Glutamatergic neuron (in vitro differentiated cells): ENCODE results near the gene PCDHGA5. TPM values are rescaled to one million over a fixed set of nuclear protein-coding genes. Genes with fewer than 3 reads are reported as not detected.

Experiments used
- DNase-seq: peaks from one replicate; pipeline ENCODE4 v3.0.0; 2022
- H3K27ac Mint-ChIP-seq: one replicate; pipeline ENCODE4 v1.8.0; 2020; ENCODE audit warnings: mild to moderate bottlenecking, mixed read lengths, inconsistent platforms; ENCODE audit not compliant: unreplicated experiment
- H3K27me3 Mint-ChIP-seq: one replicate; pipeline ENCODE4 v1.8.0; 2020; ENCODE audit warnings: mild to moderate bottlenecking, moderate library complexity, mixed read lengths, inconsistent platforms; ENCODE audit not compliant: unreplicated experiment
- H3K36me3 Mint-ChIP-seq: one replicate; pipeline ENCODE4 v1.8.0; 2020; ENCODE audit warnings: mild to moderate bottlenecking, mixed read lengths, inconsistent platforms; ENCODE audit not compliant: unreplicated experiment
- H3K4me1 Mint-ChIP-seq: one replicate; pipeline ENCODE4 v1.8.0; 2020; ENCODE audit warnings: mild to moderate bottlenecking, low read depth, mixed read lengths, inconsistent platforms; ENCODE audit not compliant: unreplicated experiment
- H3K4me3 Mint-ChIP-seq: one replicate; pipeline ENCODE4 v1.8.0; 2020; ENCODE audit warnings: mild to moderate bottlenecking, mixed read lengths, inconsistent platforms; ENCODE audit not compliant: unreplicated experiment
- H3K9me3 Mint-ChIP-seq: one replicate; pipeline ENCODE4 v1.8.0; 2020; ENCODE audit warnings: mild to moderate bottlenecking, moderate library complexity, mixed read lengths, inconsistent platforms; ENCODE audit not compliant: unreplicated experiment
- total RNA-seq: library from RNA; stranded (reverse); fragmentation: NEBNext Ultra II Directional; extraction: Animal tissue kit (Norgen Biotek cat#: 25700); gene quantifications from one replicate; pipeline ENCODE4 v1.2.1, GENCODE V29; 2021; ENCODE audit not compliant: unreplicated experiment
- TF ChIP-seq, protein P1 (sequence below): fragments of 200-600 bp; sonication (generic); IDR thresholded peaks from one replicate; pipeline ENCODE4 v1.5.0; 2021; ENCODE audit not compliant: partially characterized antibody, unreplicated experiment

PCDHGA5 gene
- total RNA-seq, 1 donor from 2014 or later = 4.6 TPM

GRCh38 chr5:141355641-141356040 lies 8.3 kb upstream of the PCDHGA5 start:
- Mint-ChIP-seq H3K27me3 (peaks cover 14% of the 10 kb centered on the region), H3K27ac (no peak overlapping the region), H3K4me1 (no peaks in the 10 kb centered on the region), H3K4me3 (no peak overlapping the region), H3K36me3 (peaks cover 52% of the 10 kb centered on the region), H3K9me3 (peaks cover 27% of the 10 kb centered on the region)
- TF ChIP-seq, protein P1, sequence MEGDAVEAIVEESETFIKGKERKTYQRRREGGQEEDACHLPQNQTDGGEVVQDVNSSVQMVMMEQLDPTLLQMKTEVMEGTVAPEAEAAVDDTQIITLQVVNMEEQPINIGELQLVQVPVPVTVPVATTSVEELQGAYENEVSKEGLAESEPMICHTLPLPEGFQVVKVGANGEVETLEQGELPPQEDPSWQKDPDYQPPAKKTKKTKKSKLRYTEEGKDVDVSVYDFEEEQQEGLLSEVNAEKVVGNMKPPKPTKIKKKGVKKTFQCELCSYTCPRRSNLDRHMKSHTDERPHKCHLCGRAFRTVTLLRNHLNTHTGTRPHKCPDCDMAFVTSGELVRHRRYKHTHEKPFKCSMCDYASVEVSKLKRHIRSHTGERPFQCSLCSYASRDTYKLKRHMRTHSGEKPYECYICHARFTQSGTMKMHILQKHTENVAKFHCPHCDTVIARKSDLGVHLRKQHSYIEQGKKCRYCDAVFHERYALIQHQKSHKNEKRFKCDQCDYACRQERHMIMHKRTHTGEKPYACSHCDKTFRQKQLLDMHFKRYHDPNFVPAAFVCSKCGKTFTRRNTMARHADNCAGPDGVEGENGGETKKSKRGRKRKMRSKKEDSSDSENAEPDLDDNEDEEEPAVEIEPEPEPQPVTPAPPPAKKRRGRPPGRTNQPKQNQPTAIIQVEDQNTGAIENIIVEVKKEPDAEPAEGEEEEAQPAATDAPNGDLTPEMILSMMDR = no peak
- no peak for DNase-seq

- no peak overlapping the region for H3K27ac Mint-ChIP-seq
- DNase-seq = no peak
- H3K4me1 Mint-ChIP-seq = no peaks in the 10 kb centered on the region
- TF ChIP-seq, protein P1 = no peak
- peaks cover 56% of the 10 kb centered on the region for H3K36me3 Mint-ChIP-seq
- no peak overlapping the region for H3K4me3 Mint-ChIP-seq
- peaks cover 17% of the 10 kb centered on the region for H3K27me3 Mint-ChIP-seq
- H3K9me3 Mint-ChIP-seq = peaks cover 32% of the 10 kb centered on the region
Observed at GRCh38 chr5:141356133-141356532, 7.8 kb upstream of the PCDHGA5 start.

- Mint-ChIP-seq H3K27ac (no peak overlapping the region), H3K4me1 (no peaks in the 10 kb centered on the region), H3K4me3 (no peak overlapping the region), H3K9me3 (peaks cover 34% of the 10 kb centered on the region), H3K27me3 (peaks cover 20% of the 10 kb centered on the region), H3K36me3 (peaks cover 55% of the 10 kb centered on the region)
- DNase-seq = no peak
- TF ChIP-seq, protein P1 = no peak
Observed at GRCh38 chr5:141356950-141357349, 7.0 kb upstream of the PCDHGA5 start.

- peaks cover 56% of the 10 kb centered on the region for H3K36me3 Mint-ChIP-seq
- peaks cover 34% of the 10 kb centered on the region for H3K9me3 Mint-ChIP-seq
- DNase-seq = no peak
- no peak within 1 kb of the TSS for H3K27ac Mint-ChIP-seq
- TF ChIP-seq, protein P1 = no peak
- no peak within 1 kb of the TSS for H3K4me3 Mint-ChIP-seq
- H3K27me3 Mint-ChIP-seq = peaks cover 14% of the 10 kb centered on the region
- no peaks in the 10 kb centered on the region for H3K4me1 Mint-ChIP-seq
Observed at GRCh38 chr5:141359790-141360426, 4.1 kb upstream of the PCDHGA5 start, which contains the start of gene PCDHGB2. Gene PCDHGB2 (plus strand): TSS chr5:141359994. CDS start chr5:141360136, 142 bp downstream.

GRCh38 chr5:141360685-141361084 lies 3.3 kb upstream of the PCDHGA5 start:
- Mint-ChIP-seq H3K9me3 (peaks cover 38% of the 10 kb centered on the region), H3K27me3 (peaks cover 14% of the 10 kb centered on the region), H3K4me1 (no peaks in the 10 kb centered on the region), H3K27ac (no peak overlapping the region), H3K4me3 (no peak overlapping the region), H3K36me3 (peaks cover 59% of the 10 kb centered on the region)
- TF ChIP-seq, protein P1 = no peak
- DNase-seq = no peak
